Measurements from ENCODE around the gene IL20RA.

Gene IL20RA

GRCh38 chr6:137045222-137045789, 541 bp upstream of the IL20RA start:
- no peak for DNase-seq (ENCODE audit: low spot score)

GRCh38 chr6:137043710-137044365, 927 bp downstream of the IL20RA start:
- DNase-seq (ENCODE audit: low spot score): no peak

GRCh38 chr6:137040393-137040792, 4.4 kb downstream of the IL20RA start:
- no peak for DNase-seq (ENCODE audit: low spot score)

DNA sequence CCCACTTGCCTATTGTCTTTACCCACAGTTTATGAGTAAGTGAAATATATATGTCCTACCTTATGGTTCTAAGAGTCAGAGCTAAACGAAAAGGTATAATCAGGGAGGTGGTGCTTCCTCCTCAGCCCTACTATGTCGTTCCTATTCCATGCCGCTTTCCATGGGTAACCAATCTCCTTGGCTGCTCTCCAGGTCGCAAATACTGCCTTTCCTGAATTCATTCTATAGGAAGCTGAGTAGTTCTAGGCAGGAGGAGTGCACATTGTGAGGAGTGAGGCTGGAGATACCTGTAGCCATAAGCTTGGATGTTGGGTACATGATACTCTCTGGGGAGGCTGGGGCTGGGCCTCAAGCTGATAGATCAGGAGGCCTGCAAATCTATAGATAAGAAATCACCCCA, 5.8 kb downstream of the IL20RA start:
- DNase-seq (ENCODE audit: low spot score): no peak

- DNase-seq (ENCODE audit: low spot score): no peak
These were observed 8.0 kb downstream of the IL20RA start for GRCh38 chr6:137036566-137037300.

DNA sequence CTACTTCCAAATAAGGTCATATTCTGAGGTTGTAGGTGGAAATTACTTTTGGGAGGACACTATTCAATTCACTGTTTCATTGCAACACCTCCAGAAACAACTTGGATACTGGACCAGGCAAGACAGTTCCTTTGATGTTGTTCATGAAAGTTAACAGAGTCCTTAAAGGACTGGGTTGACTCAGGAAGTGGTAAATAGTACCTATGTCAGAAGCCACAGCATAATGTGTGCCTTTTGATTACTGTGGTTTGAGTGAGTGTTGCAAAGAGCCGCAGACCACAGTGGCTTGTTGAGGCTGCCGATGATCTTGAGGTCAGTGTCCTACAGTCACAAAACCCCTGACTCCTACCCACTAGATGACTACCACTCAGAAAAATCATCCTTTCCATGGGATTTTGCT, 10.9 kb downstream of the IL20RA start:
- peak; percentile 97 for DNase-seq (ENCODE audit: low spot score)

- DNase-seq (ENCODE audit: low spot score): no peak
These were observed 13.6 kb downstream of the IL20RA start for GRCh38 chr6:137031122-137031521.

DNA sequence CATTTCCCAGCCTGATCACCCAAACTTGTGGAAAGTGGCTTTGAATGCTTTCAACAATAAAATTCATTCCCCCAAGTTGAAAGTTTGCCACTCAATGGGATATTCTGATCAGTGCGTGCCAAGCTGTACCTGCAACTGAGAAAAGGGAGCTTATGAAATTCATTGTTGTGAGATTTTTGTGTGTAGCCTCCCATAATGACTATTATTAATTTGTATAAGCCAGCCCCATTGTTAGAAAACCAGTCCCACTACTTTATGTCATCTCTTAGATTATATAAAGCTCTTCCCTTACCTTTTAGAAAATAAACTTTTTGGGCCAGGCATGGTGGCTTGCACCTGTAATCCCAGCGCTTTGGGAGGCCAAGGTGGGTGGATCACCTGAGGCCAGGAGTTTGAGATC, 15.9 kb downstream of the IL20RA start:
- no peak for DNase-seq (ENCODE audit: low spot score)

DNA sequence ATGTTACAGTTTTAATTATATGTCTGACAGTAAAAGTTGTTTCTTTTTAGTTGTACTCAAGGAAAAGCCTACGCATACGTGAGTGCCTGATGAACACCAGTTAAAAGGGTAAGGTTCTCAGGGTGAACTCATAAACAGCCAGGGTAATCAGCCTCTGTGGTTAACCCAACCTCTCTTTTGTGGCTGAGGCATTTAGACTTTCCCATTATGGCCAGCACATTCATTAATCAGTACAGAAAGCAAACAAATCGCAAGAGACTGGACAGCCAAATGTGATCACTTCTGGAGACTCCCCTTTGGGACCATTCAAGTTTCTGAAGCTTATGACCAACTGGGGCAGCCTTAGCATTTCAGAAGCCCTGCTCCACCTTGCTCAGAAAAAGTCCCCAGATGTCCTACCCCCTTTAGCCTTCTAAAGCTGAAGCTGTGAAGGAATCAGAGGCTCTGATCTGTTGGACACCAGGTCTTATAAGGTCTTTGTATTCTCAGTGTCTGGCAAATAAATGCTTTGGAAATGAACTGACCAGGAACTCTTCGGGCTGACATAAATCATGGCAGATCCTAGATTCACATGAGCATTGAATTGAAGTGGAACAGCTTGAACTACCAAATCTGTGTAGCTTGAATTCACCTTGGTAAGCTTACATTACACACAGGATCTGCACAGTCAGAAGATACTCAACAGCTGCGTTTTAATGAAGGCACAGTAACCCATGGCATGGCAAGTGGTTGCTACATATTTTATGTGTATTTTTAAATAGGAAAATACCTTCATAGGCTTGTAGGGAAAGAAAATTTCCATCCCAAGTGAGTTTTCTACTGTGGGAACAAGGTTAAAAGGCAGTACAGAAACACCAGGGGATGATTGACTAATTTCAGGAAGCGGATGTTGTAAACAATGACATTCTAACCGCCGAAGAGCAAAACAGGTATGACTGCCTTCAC, 18.7 kb downstream of the IL20RA start:
- peak; percentile 89 for DNase-seq (ENCODE audit: low spot score)

DNA sequence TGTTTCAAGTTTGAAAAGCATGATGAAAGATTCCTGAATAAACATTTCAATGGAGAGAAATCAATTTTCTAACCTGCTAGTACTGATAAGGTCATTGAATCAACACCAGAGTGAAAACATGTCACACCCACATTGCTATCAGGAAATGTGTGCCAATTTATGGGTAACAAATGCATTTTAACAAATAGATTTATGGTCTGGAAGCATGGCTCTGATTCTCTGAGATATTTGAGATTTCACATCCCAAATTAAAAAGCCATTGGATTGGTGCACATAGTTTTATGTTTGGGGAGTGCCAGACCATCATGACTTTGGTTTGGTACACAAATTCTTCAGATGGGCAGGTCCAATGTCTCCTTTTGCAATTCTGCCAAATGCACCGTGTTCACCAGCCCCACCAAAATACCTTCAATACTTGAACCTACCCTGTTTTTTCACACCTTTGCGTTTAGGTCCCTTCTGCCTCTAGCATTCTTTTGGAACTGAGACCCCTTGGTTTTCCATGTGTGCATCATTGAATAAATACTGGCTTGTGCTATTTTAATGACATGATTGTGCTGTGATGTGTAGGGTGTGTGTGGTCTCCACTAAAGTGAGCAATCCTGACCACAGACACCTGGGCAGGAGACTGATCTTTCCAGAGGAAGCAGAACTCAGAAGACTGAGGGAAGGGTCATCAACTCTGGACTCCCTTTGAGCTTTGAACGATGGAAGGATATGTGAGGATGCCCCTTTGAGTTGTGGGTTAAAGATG, 20.4 kb downstream of the IL20RA start:
- DNase-seq (ENCODE audit: low spot score): peak; percentile 88

DNA sequence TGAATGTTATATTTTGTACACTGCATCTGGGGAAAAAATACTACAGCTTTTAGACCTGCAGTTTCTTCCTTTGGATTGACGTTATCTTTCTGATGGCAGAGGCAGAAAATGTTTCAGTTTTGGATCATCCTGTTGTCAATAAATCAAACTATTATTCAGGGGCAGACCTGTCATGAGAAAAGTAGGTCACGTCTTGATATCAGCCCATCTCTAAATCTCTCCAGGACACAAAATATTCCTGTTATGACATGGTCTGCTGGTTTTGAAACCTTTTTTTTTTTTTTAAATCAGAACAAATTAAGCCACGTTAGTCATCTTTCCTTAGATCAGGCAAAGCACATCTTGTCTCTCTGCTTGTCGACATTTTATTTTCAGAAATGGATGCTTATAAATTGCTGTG, 24.0 kb downstream of the IL20RA start:
- no peak for DNase-seq (ENCODE audit: low spot score)

DNA sequence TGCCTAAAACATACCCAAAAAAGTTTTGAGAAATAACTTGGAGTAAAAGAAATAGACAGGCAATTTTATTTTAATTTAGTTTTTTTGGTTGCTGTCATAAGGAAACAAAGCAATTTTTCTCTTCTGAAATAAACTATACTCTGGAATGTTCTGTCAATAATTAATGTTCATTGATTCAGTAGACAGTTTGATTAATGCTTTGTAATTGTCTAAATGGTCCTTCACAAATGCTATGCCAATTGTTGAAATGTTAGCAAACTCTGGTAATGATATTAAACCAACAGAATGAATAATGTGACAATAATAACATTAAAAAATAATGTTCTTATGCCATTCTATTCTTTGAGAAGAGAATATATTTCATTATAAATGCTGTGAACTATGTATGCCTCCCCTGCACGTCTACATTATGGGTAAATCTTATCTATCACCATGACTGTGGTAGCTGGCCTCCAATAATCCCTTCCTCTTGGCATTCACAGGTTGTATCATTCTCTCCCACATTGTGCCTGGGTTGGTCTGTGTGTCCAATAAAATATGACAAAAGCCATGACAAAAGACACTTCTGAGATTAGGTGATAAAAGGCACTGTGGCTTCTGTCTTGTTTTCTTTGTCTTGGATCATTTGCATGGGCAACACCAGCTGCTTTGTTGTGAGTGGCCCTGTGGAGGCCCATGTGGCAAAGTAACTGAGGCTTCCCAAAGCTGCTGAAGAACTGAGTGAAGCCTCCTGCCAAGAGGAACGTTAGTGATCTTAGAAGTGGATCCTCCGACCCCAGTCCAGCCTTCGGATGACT, 25.1 kb downstream of the IL20RA start:
- DNase-seq (ENCODE audit: low spot score): no peak

DNA sequence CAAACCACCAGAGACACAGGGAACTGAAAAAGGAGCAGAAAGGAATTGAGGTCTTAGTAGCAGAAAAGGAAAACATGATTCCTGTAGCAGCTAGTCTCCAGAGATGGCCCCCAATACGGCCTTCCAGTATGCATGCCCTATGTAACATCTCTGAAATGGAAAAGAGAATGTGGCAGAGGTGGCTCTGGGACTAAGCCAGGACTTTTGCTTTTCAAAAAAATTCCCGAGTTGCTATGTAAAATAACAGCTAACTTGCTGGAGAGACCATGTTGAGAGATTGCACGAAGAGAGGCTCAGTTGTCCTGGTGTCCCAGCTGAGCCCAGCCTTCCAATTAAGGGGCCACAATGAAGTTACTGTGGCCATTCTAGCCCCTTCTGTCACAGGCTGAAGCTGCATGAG, 27.7 kb downstream of the IL20RA start:
- DNase-seq (ENCODE audit: low spot score): no peak

DNA sequence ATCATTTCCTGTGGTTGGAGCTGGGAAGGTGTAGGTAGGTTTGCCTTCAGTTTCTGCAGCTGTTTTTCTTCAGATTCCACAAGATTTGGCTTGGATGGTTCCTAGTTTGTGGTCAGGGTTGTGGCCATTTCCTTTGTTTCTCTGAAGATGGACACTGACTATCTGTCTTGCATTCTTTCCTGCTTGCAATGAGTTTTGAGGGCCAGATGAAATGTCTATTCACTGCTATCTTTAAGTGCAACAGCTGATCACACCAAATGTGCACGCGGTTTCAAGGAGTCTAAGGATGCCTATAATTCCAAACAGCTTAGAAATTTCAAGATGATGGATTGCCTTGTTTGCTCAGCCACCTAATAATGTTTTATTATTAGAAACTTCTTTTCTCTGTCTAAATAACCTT, 28.4 kb downstream of the IL20RA start:
- no peak for DNase-seq (ENCODE audit: low spot score)

- no peak for DNase-seq (ENCODE audit: low spot score)
These were observed 28.8 kb downstream of the IL20RA start for GRCh38 chr6:137015943-137016342.

DNA sequence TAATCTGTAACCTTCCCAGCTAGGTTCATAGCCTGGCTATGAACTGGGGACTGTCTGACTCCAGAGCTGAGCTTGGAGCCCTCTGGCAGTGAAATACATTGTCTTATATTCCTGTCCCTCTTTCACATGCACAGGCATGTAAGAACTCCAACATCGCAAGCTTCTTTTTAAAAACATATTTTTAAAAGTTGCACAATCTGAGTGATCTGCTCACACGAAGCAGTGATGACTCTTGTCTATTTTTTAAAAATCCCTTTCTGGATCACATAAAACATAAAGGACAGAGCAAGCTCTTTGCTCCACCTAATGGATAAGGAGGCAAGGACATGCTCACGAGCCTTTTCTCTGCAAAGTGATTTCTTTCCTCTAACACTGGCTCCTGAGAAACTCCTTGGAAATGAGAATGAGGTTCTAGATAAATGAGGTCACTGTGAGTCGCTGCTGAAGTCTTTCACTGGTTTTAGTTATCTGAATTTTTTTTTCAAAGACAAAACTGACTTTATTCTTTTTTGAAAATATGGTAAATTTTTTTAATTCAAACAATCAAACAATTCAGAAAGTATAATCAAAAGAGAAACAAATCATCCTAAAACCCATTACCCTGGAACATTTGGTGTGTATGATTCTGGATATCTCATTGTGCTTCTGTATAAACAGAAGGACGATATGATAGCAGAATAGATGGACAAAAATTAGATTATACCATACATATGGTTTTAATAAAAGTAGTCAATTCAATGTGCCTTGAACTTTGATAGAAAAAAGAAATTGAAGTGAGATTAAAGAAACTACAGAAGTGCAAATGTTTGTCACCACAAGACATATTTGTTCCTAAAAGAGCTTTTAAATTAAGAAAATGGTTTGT, 30.8 kb downstream of the IL20RA start:
- peak; percentile 54 for DNase-seq (ENCODE audit: low spot score)

DNA sequence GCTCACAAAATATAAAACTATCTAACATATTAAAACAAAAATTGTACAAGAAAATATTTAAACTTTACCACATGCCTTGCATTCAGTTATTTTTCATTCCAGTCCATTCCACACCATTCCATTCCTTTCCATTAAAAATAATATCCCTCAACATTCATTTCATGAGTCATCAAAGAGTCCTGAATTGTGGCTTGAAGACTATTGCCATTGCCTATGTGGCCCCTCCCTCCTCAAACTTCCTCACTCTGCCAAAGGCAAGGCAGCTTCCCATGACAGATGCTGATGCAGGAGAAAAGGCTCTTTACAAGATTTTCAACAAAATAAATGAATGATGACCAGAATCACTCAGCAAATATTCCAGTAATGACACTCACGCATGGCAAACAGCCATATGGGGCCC, 31.7 kb downstream of the IL20RA start:
- peak; percentile 60 for DNase-seq (ENCODE audit: low spot score)

GRCh38 chr6:137011406-137011805, 33.4 kb downstream of the IL20RA start:
- peak; percentile 57 for DNase-seq (ENCODE audit: low spot score)

GRCh38 chr6:137010128-137010718, 34.5 kb downstream of the IL20RA start:
- DNase-seq (ENCODE audit: low spot score): no peak

All from SW480 (cell line).